Measurements from ENCODE around the gene TMEM198.
A peak's percentile ranks its signal among the peaks of the same experiment; 100 is the strongest.

TMEM198 gene, protein sequence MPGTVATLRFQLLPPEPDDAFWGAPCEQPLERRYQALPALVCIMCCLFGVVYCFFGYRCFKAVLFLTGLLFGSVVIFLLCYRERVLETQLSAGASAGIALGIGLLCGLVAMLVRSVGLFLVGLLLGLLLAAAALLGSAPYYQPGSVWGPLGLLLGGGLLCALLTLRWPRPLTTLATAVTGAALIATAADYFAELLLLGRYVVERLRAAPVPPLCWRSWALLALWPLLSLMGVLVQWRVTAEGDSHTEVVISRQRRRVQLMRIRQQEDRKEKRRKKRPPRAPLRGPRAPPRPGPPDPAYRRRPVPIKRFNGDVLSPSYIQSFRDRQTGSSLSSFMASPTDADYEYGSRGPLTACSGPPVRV

GRCh38 chr2:219543596-219544358 is at the start of gene TMEM198, which contains the start of gene CHPF:
TMEM198 (plus strand) TSS chr2:219544028; CDS start chr2:219544728, 700 bp downstream.
CHPF (minus strand) TSS chr2:219543809; CDS start chr2:219543538, 271 bp downstream.
- peak; percentile 53 for DNase-seq

- no peak for DNase-seq
Observed at GRCh38 chr2:219494952-219495530, 48.8 kb upstream of the TMEM198 start.

GRCh38 chr2:219495531-219496122 is 48.2 kb upstream of the TMEM198 start:
- no peak for DNase-seq

DNA sequence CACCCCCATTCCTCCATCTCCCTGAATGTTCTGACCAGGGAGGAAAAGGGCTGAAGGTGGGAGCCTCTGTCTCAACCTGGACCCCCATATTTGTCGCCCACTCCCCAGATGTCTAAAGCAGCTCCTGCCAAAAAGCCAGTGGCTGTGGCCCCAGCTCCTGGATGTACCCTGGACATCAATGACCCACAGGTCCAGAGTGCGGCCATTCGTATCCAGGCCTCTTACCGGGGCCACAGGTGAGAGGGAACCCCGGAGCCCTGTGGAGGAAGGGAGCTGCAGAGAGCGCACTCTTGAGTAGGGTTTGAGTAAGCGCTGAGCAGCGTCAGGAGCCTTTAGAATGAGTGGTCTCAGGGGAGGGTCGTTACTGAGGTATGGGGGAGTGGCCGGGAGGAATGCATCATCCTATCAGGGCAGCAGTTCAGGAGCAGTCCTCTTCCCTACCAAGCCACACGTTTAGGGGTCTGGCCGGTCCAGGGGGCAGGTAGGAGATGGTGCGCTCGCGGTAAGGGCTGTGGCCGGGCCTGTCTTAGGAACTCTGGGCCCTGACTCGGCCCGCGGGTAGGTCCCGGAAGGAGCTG is 47.5 kb upstream of the TMEM198 start:
- no peak for DNase-seq

DNA sequence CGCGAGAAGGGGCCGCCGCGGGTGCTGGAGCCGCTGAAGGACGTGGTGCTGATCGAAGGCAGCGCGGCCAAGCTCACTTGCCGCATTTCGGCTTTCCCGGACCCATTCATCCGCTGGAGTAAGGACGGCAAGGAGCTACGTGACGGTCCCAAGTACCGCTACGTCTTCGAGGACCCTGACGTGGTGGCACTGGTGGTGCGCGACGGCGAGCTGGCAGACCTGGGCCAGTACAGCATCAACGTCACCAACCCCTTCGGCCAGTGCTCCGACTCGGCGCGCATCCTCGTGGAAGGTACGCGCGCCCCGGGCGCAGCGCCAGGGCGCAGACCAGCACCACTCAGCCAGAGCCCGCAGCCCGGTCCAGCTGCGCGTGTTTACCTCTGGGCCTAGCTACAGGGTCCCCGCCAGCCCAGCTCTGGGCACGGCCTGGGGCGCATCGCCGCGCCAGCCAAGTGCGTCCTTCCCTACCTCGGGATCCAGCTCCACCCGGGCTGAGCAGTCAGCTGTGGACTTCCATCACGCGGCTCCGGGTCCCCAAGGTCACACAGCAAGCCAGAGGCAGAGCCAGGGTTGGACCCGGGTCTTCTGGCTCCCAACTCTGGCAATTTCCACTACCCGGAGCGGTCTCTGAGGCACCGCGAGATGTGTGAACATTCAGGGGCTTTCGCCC is 46.9 kb upstream of the TMEM198 start:
- no peak for DNase-seq

GRCh38 chr2:219497495-219498279 is 46.1 kb upstream of the TMEM198 start:
- no peak for DNase-seq

GRCh38 chr2:219498280-219499057 is 45.4 kb upstream of the TMEM198 start, which contains the start of gene GMPPA:
GMPPA (plus strand) TSS chr2:219498891; CDS start chr2:219499976, 1,085 bp downstream.
- DNase-seq = peak; percentile 45

DNA sequence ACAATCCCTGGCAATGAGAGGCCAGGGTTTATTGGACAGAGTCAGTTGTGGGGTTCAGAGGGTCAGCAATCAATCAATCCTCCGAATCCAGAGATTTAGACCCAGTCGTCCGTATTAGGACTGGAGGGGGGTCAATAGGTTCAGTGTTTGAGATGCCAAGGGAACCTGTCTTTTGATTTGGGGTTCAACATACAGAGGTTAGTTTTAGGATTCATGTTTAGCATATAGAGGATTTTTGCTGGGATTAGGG is 44.8 kb upstream of the TMEM198 start:
- DNase-seq = no peak

- DNase-seq = no peak
Observed at GRCh38 chr2:219499555-219499954, 44.3 kb upstream of the TMEM198 start.

- no peak for DNase-seq
Observed at GRCh38 chr2:219500135-219500534, 43.7 kb upstream of the TMEM198 start.

GRCh38 chr2:219501849-219502248 is 42.0 kb upstream of the TMEM198 start:
- DNase-seq = no peak

- DNase-seq = no peak
Observed at GRCh38 chr2:219502618-219503017, 41.2 kb upstream of the TMEM198 start.

DNA sequence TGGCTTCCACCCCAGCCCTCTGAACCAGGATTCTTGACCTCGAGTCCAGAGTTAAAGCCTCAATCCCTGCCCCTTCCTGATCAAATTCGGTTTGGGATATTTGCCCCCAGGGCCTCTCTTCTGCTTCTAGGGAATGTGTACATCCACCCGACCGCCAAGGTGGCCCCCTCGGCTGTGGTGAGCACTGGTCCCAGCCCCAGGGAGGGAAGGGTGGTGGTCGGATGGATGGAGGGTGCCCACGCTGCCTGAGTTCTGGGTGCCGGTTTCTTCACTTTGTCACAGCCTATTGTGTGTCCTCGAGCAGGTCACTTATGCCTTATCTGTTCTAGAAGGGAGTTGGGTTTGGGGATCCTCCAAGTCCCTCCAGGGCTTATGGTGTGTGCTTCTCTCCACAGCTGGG is 38.2 kb upstream of the TMEM198 start:
- DNase-seq = no peak

GRCh38 chr2:219506153-219506801 is 37.6 kb upstream of the TMEM198 start:
- DNase-seq = no peak

GRCh38 chr2:219506802-219507526 is 36.9 kb upstream of the TMEM198 start:
- no peak for DNase-seq

- no peak for DNase-seq
Observed at GRCh38 chr2:219507581-219508443, 36.0 kb upstream of the TMEM198 start.

DNA sequence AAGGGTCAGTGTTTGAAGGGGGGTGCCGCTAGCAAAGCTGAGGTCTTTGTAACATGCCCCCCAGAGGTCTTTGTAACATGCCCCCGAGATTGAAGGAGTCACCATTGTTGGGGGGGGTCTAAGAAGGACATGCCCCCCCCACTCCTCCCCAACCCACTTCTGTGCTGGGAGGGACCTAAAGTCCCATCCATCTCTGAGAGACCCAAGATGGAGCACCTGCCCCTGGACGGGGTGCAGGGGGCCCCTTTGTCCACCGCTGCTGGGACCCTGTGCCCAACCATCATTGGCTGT is 35.4 kb upstream of the TMEM198 start:
- DNase-seq = no peak

DNA sequence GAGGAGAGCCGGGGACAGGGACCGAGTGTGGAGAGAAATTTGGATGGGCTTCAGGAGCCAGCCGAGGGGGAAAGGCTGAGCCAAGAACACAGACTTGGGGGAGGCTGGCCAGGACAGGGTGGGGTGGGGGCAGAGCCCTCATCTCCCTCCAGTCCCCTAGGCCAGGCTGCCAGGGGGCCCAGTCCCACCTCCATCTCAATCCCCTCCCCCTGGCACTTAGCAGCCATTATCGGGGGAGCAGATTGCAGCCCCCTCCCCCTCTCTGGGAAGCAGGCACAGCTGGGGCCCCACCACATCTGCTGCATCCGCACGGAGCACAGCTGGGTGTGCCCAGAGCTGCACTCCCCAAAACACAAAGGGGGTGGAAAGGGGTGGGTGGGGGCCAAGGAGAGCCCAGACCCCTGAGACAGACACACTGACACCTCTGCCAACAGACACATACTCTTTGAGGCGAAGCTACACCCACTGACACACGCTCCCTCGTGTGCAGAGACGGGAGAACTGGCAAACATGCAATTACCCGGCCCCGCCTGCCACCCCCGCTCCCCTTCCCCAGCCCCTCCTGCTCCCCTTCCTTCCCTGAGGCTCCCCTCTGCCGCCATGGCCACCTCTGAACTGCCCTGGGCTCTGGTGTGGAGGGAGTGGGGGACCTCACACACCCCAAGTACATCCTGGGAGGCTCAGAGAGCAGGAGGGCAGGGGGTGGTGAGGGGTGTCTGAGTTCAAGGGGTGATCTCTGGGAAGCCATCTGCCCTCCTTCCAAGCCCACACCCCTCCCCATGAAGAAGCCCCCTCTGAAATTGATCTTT is 34.7 kb upstream of the TMEM198 start:
- no peak for DNase-seq
